Upper lobe of right lung (tissue), 1 donor: Measurements from ENCODE around the gene R3HDM2. TPM values are rescaled to one million over a fixed set of nuclear protein-coding genes. Genes with fewer than 3 reads are reported as not detected.
"Not testable (repeated sequence)": the region's sequence is repeated elsewhere in the genome, so short reads cannot be mapped to it uniquely, and the experiment has no call there.

Source experiments
- ATAC-seq: fragments of 200-7000 bp; cut with Tn5 transposase; one replicate; pipeline ENCODE4 v1.9.1; 2020; ENCODE audit warnings: mild to moderate bottlenecking, moderate library complexity
- DNase-seq: peaks from one replicate; pipeline ENCODE4 v3.0.0-alpha.2; 2020
- H3K27ac ChIP-seq: fragments of 200-600 bp; one replicate; pipeline ENCODE4 v1.8.0; 2022
- H3K27me3 ChIP-seq: fragments of 200-600 bp; one replicate; pipeline ENCODE4 v1.8.0; 2022; ENCODE audit warnings: mild to moderate bottlenecking
- H3K36me3 ChIP-seq: fragments of 200-600 bp; one replicate; pipeline ENCODE4 v1.8.0; 2022
- H3K4me1 ChIP-seq: fragments of 200-600 bp; one replicate; pipeline ENCODE4 v1.8.0; 2022
- H3K4me3 ChIP-seq: fragments of 200-600 bp; one replicate; pipeline ENCODE4 v1.8.0; 2022; ENCODE audit warnings: mild to moderate bottlenecking
- H3K9me3 ChIP-seq: fragments of 200-600 bp; one replicate; pipeline ENCODE4 v1.8.0; 2022
- intact Hi-C: fragments of 100-400 bp; cut with DNase I; formaldehyde crosslinking; loops from one replicate; pipeline ENCODE4 v1.11.0; 2022
- total RNA-seq: library from RNA; stranded (reverse); fragmentation: NEBNext Ultra II Directional; extraction: Animal tissue kit (Norgen Biotek cat#: 25700); gene quantifications from one replicate; pipeline ENCODE4 v1.2.1, GENCODE V29; 2021
- TF ChIP-seq, protein P1 (sequence below): fragments of 200-600 bp; IDR thresholded peaks from one replicate; pipeline ENCODE4 v1.8.0; 2022; ENCODE audit warnings: antibody characterized with exemption
- donor health status: DM: no; HTN: yes; CAD: no; lungs with severe emphysema.

R3HDM2 gene
- total RNA-seq, 1 donor from 2014 or later = 81.0 TPM

DNA sequence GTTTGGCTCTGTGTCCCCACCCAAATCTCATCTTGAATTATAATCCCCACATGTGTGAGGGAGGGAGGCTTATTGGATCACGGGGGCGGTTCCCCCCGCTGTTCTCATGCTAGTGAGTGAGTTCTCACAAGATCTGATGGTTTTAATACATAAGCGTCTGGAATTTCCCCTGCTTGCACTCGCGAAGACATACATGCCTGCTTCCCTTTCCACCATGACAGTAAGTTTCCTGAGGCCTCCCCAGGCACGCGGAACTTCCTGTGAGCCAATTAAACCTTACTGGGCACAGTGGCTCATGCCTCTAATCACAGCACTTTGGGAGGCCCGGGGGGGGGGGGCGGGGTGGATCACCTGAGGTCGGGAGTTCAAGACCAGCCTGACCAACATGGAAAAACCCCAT lies 60.8 kb downstream of the R3HDM2 start:
- Histone ChIP-seq H3K27me3 (no peaks in the 10 kb centered on the region), H3K9me3 (peaks cover 11% of the 10 kb centered on the region), H3K36me3 (no peaks in the 10 kb centered on the region), H3K4me3 (no peak overlapping the region), H3K27ac (no peak overlapping the region), H3K4me1 (no peaks in the 10 kb centered on the region)
- intact Hi-C loops = no loop called here
- DNase-seq (no peak), ATAC-seq (no peak)
- TF ChIP-seq, protein P1, sequence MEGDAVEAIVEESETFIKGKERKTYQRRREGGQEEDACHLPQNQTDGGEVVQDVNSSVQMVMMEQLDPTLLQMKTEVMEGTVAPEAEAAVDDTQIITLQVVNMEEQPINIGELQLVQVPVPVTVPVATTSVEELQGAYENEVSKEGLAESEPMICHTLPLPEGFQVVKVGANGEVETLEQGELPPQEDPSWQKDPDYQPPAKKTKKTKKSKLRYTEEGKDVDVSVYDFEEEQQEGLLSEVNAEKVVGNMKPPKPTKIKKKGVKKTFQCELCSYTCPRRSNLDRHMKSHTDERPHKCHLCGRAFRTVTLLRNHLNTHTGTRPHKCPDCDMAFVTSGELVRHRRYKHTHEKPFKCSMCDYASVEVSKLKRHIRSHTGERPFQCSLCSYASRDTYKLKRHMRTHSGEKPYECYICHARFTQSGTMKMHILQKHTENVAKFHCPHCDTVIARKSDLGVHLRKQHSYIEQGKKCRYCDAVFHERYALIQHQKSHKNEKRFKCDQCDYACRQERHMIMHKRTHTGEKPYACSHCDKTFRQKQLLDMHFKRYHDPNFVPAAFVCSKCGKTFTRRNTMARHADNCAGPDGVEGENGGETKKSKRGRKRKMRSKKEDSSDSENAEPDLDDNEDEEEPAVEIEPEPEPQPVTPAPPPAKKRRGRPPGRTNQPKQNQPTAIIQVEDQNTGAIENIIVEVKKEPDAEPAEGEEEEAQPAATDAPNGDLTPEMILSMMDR = no peak

DNA sequence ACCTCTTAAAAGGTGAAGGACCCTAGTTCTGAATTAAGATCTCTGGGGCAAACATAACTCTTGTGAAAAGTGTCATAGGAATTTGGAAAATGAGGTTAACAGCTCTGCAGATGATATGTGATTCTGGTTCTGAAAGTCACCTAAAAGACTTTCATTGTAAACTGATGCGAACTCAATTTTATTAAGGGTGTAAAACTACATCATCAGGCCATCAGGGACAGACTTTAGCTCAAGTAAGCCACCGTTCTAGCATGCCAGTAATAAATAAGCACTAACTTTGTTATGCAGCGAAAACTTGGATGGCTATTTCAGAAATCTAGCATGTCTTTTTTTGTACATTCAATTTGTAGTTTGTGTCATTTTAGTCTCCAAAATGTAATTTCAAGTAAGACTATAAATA lies 61.6 kb downstream of the R3HDM2 start:
- TF ChIP-seq, protein P1 = no peak
- DNase-seq (no peak), ATAC-seq (no peak)
- Histone ChIP-seq H3K36me3 (no peaks in the 10 kb centered on the region), H3K4me3 (no peak overlapping the region), H3K27ac (no peak overlapping the region), H3K4me1 (no peaks in the 10 kb centered on the region), H3K27me3 (no peaks in the 10 kb centered on the region), H3K9me3 (peaks cover 11% of the 10 kb centered on the region)
- intact Hi-C loops = no loop called here

DNA sequence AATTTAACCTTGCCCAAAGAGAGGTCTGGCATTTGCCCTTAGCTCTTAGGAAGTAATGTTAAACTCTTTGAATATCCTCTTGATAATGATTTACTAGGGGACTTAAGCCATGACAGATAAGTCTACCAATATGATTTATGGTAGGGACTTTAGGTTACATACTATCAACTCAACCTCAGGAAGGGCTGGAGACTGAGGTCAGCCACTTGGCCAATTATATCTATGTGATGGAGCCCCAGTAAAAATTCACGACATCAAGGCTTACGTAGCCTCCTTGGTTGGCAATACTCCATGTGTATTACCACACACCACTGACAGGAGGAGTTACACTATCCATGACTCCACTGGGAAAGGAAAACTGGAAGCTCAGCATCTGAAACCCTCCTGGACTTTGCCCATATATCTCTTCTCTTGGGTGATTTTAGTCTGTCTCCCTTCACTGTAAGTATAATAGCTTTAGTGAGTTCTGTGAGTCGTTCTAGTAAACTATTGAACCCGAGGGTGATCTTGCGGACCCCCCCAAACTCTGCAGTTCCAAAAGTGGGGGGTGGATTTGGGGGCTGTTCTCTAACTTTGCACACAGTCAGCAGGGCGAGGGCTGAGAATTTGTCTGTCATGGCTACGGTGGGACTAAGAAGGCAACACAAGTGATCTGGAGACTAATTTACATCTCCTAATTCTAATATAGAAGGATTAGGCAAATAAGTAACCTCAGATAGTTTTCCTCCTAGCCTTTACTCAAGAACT lies 62.3 kb downstream of the R3HDM2 start:
- no peaks in the 10 kb centered on the region for H3K36me3 ChIP-seq
- TF ChIP-seq, protein P1 = peak; percentile 8
- H3K9me3 ChIP-seq = peaks cover 11% of the 10 kb centered on the region
- DNase-seq (no peak), ATAC-seq (peak; percentile 66)
- no peaks in the 10 kb centered on the region for H3K4me1 ChIP-seq
- intact Hi-C loops = no loop called here
- H3K4me3 ChIP-seq = no peak overlapping the region
- H3K27me3 ChIP-seq = no peaks in the 10 kb centered on the region
- no peak overlapping the region for H3K27ac ChIP-seq

DNA sequence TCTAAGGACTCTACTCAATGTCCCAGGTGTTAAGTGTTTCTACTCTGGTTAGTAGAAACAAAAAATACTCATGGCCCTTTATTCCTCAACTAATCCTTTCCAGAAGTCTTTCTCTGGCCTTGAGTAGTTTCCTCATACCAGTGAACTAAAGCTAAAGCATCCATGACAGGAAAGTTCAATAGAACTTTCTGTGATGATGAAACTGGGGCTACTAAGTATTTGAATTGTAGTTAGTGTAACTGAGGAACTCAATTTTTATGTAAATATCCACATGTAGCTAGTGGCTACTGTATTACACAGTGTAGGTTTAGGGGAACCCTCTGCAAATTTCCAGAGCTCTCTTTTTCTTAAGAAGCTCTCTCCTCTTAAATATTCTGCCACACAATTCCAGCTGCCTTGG lies 63.7 kb downstream of the R3HDM2 start:
- TF ChIP-seq, protein P1 = no peak
- H3K4me3 ChIP-seq = no peak overlapping the region
- no peaks in the 10 kb centered on the region for H3K4me1 ChIP-seq
- no peak overlapping the region for H3K27ac ChIP-seq
- no peaks in the 10 kb centered on the region for H3K36me3 ChIP-seq
- intact Hi-C loops = no loop called here
- peaks cover 11% of the 10 kb centered on the region for H3K9me3 ChIP-seq
- ATAC-seq = no peak
- DNase-seq = no peak
- H3K27me3 ChIP-seq = no peaks in the 10 kb centered on the region

DNA sequence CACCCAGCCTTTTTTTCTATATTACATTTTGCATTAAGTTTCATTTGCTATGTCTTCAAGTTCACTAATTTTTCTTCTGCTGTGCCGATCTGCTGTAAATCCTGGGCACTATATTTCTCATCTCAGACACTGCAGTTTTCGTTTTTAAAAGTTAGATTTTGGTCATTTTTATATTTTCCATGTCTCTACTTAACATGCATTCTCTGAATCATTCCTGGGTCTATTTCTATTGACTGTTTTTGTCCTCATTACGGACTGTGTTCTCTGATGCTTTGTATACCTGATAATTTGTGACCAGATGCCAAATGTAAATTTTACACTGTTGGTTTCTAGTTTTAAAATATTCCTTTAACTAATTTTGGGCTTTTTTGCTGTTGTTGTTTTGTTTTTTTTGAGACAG lies 64.5 kb downstream of the R3HDM2 start:
- no peaks in the 10 kb centered on the region for H3K27me3 ChIP-seq
- TF ChIP-seq, protein P1 = no peak
- no peak overlapping the region for H3K27ac ChIP-seq
- H3K4me3 ChIP-seq = no peak overlapping the region
- H3K9me3 ChIP-seq = peaks cover 11% of the 10 kb centered on the region
- ATAC-seq (no peak), DNase-seq (no peak)
- no peaks in the 10 kb centered on the region for H3K36me3 ChIP-seq
- intact Hi-C loops = no loop called here
- H3K4me1 ChIP-seq = no peaks in the 10 kb centered on the region

DNA sequence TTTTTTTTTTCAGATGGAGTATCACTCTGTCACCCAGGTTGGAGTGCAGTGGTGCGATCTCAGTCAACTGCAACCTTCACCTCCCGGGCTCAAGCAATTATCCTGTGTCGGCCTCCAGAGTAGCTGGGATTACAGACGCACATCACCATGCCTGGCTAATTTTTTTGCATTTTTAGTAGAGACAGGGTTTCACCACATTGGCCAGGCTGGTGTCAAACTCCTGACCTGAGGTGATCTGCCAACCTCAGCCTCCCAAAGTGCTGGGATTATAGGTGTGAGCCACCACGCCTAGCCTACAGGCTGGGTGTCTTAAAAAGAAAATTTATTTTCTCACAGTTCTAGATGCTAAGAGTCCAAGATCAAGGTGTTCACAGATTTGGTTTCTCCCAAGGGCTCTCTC lies 66.7 kb downstream of the R3HDM2 start:
- intact Hi-C loops = not testable (repeated sequence)

More for the DNA sequence above, 66.7 kb downstream of the R3HDM2 start:
- not testable (repeated sequence) for H3K27me3 ChIP-seq, ATAC-seq, H3K36me3 ChIP-seq, H3K27ac ChIP-seq, H3K4me3 ChIP-seq, H3K4me1 ChIP-seq, DNase-seq
- peaks cover 11% of the 10 kb centered on the region for H3K9me3 ChIP-seq
